GM18951 (cell line): ENCODE measurements around the gene TAF11L10.
"Not testable (repeated sequence)": the region's sequence is repeated elsewhere in the genome, so short reads cannot be mapped to it uniquely, and the experiment has no call there.

Source experiments
- POLR2A ChIP-seq: IDR thresholded peaks from 4 replicates; pipeline ENCODE4 v1.6.1; 2011; ENCODE audit warnings: mild to moderate bottlenecking; ENCODE audit not compliant: insufficient read length, insufficient read depth; ENCODE audit errors: extremely low read depth
- in situ Hi-C: fragments of 300-500 bp; cut with MboI; formaldehyde crosslinking; loops from one replicate; pipeline ENCODE4 v1.12.0; 2022; ENCODE audit warnings: low sequenced_read_pairs, mixed read lengths, inconsistent platforms; ENCODE audit not compliant: unreplicated experiment

TAF11L10 gene

GRCh38 chr5:17597728-17598127, at the start of gene TAF11L10:
TSS of gene TAF11L10 (minus strand) at chr5:17597828.
- in situ Hi-C loops: not testable (repeated sequence)

GRCh38 chr5:17634160-17634559, 36.5 kb upstream of the TAF11L10 start, which contains the start of gene TAF11L14:
TSS of gene TAF11L14 (plus strand) at chr5:17634460.
- in situ Hi-C loops: no loop called here
- no peak for TF ChIP-seq POLR2A

GRCh38 chr5:17631788-17632187, 34.2 kb upstream of the TAF11L10 start, which contains the start of gene TAF11L13:
TSS of gene TAF11L13 (plus strand) at chr5:17632088.
- in situ Hi-C loops: not testable (repeated sequence)

DNA sequence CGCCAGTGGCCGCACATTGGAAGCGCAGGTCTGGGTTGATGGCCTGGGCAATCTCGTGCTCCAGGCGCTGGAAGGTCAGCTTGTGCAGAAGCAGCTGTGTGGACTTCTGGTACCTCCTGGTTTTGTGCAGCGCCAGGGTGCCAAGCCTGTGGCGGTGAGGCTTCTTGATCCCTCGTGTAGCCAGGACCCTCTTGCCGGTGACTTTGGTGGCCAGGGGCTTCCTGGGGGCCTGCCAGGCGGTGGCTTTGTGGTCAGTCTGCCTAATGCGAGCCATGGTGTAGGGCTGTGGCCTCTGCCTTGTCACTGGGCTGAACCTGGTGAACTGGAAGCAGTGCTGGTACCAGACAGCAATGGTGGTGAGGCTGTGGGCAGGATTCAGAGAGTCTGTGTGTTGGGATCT, 28.1 kb upstream of the TAF11L10 start:
- in situ Hi-C loops: loop anchor here (10.0 kb wide), 1 partner anchor 111 kb away; the partner anchor contains the start of gene TAF11L3
- TF ChIP-seq POLR2A: no peak

GRCh38 chr5:17620627-17621026, 23.0 kb upstream of the TAF11L10 start:
- TF ChIP-seq POLR2A: no peak
- in situ Hi-C loops: loop anchor here (10.0 to 25.0 kb wide), 2 partner anchors 106 to 408 kb away; partner anchors contain the start of genes BASP1 and TAF11L3

DNA sequence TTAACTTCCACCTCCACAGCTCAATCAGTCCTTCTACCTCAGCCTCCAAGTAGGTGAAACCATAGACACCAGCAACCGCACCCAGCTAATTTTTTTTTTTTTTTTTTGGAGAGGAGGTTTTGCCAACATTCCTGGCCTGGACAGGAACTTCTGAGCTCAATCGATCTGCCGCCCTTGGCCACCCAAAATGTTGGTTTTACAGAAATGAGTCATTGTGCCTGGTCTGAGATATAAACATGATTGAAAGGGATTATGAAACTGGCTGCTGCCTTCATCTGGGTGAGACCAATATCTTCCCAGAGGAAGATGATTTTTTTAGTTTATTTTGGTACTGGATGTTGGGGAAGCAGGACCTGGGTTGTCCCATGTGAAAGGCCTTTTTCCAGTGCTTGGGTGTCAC, 21.7 kb upstream of the TAF11L10 start:
- TF ChIP-seq POLR2A: no peak
- in situ Hi-C loops: loop anchor here (25.0 kb wide), 1 partner anchor 407 kb away; the partner anchor contains the start of gene BASP1

- TF ChIP-seq POLR2A: no peak
- in situ Hi-C loops: loop anchor here (25.0 kb wide), 1 partner anchor 403 kb away; the partner anchor contains the start of gene BASP1
Observed at GRCh38 chr5:17614872-17615605, 17.4 kb upstream of the TAF11L10 start.

DNA sequence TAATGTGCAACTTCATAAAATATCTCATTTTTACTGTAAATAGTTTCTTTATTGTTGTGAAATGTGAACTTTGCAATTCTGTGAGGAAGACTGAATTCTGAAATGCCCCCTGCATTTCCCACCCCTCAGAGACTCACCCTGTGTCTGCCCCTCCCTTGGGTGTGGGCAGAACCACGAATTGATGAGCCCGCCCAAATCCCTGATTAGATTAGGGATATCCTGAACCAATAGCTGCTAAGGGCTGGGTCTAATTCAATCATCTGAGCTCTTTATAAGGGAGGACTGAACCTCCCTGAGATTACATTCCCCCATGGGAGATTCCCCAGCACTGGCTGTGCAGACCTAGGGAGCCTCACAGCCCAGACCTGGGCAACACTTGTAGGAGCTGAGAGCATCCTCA, 12.5 kb upstream of the TAF11L10 start, which contains the start of gene TAF11L12:
Gene TAF11L12 (plus strand): TSS at position 301 of the 400 bp plus-strand sequence.
- in situ Hi-C loops: loop anchor here (25.0 kb wide), 1 partner anchor 398 kb away; the partner anchor contains the start of gene BASP1

DNA sequence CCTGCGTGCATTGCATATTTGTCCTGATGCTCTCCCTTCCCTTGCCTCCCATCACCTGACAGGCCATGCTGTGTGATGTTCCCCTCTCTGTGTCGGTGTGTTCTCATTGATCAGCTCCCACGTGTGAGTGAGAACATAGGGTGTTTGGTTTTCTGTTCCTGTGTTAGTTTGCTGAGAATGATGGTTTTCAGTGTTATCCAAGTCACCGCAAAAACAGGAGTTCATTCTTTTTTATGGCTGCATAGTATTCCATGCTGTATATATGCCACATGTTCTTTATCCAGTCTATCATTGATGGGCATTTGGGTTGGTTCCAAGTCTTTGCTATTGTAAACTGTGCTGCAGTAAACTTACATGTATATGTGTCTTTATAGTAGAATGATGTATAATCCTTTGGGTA, 9.8 kb upstream of the TAF11L10 start:
- in situ Hi-C loops: loop anchor here (10.0 to 25.0 kb wide), 2 partner anchors 83 to 395 kb away; partner anchors contain the start of genes BASP1, TAF11L4, TAF11L5 and TAF11L6

DNA sequence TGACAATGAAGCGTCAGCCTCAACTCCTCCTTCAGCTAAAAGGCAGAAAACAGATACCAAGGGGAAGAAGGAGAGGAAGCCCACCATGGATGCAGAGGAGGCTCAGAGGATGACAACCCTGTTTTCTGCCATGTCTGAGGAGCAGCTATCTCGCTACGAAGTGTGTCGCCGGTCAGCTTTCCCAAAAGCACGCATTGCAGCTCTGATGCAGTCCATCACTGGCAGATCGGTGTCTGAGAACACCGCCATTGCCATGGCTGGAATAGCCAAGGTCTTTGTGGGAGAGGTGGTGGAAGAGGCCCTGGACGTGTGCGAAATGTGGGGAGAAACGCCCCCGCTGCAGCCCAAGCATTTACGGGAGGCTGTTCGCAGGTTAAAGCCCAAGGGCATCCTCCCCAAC, 7.3 kb upstream of the TAF11L10 start:
- TF ChIP-seq POLR2A: no peak
- in situ Hi-C loops: loop anchor here (10.0 to 25.0 kb wide), 2 partner anchors 80 to 393 kb away; partner anchors contain the start of genes BASP1, TAF11L4, TAF11L5 and TAF11L6

GRCh38 chr5:17603880-17604279, 6.3 kb upstream of the TAF11L10 start, which contains the start of gene TAF11L11:
TSS of gene TAF11L11 (plus strand) at chr5:17604183.
- in situ Hi-C loops: loop anchor here (10.0 to 25.0 kb wide), 2 partner anchors 79 to 392 kb away; partner anchors contain the start of genes BASP1, TAF11L4, TAF11L5 and TAF11L6

DNA sequence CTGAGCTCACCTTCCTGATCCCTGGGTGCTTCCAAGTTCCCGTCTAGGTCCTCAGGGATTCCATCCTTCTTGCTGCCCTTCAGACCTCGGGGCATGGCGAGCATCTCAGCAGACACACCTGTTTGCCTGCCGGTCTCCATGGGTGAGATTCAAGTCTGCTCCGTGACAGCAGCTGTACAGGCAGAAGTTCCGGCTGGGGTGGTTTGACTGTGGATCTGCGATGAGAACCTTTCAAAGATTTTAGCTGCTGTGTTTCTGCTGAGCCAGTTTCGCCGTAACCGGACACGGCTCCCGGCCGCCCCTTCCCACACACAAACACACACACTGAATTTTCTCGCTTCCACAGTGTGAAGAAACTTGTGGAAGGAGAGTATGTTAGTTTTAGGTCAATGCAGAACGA, 3.4 kb downstream of the TAF11L10 start, which contains the start of gene TAF11L9:
Gene TAF11L9 (minus strand): TSS at position 140 of the 400 bp plus-strand sequence.
- in situ Hi-C loops: not testable (repeated sequence)

- in situ Hi-C loops: not testable (repeated sequence)
Observed at GRCh38 chr5:17590860-17591259, 6.8 kb downstream of the TAF11L10 start, which contains the start of gene TAF11L8. TSS of gene TAF11L8 (minus strand) at chr5:17590960.

DNA sequence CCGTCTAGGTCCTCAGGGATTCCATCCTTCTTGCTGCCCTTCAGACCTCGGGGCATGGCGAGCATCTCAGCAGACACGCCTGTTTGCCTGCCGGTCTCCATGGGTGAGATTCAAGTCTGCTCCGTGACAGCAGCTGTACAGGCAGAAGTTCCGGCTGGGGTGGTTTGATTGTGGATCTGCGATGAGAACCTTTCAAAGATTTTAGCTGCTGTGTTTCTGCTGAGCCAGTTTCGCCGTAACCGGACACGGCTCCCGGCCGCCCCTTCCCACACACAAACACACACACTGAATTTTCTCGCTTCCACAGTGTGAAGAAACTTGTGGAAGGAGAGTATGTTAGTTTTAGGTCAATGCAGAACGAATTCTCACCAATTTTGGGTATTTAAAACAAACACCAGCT, 12.0 kb downstream of the TAF11L10 start, which contains the start of gene TAF11L7:
Gene TAF11L7 (minus strand): TSS at position 101 of the 400 bp plus-strand sequence.
- in situ Hi-C loops: not testable (repeated sequence)
